HFFc6 (cell line): Measurements from ENCODE around the gene CALN1. TPM values are rescaled to one million over a fixed set of nuclear protein-coding genes. Genes with fewer than 3 reads are reported as not detected.

ENCODE experiments used
- DNase-seq: peaks from one replicate; pipeline ENCODE4 v3.0.0-alpha.2; 2018
- H3K27ac Mint-ChIP-seq: 2 replicates; pipeline ENCODE4 v1.8.0; 2020; ENCODE audit warnings: mild to moderate bottlenecking, mixed read lengths
- H3K27me3 Mint-ChIP-seq: 2 replicates; pipeline ENCODE4 v1.8.0; 2021; ENCODE audit warnings: mild to moderate bottlenecking, moderate library complexity, mixed read lengths; ENCODE audit not compliant: insufficient read depth
- H3K36me3 Mint-ChIP-seq: 2 replicates; pipeline ENCODE4 v1.8.0; 2021; ENCODE audit warnings: low read depth, mixed read lengths
- H3K4me1 Mint-ChIP-seq: 2 replicates; pipeline ENCODE4 v1.8.0; 2020; ENCODE audit warnings: low read depth, mixed read lengths
- H3K4me3 Mint-ChIP-seq: 2 replicates; pipeline ENCODE4 v1.8.0; 2020; ENCODE audit warnings: mild to moderate bottlenecking, moderate library complexity, mixed read lengths
- H3K9me3 Mint-ChIP-seq: 2 replicates; pipeline ENCODE4 v1.8.0; 2020; ENCODE audit warnings: mild to moderate bottlenecking, mixed read lengths
- CTCF ChIP-seq: fragments of 200-600 bp; sonication (generic); IDR thresholded peaks from 2 replicates; pipeline ENCODE4 v1.5.0; 2021; ENCODE audit warnings: antibody characterized with exemption, mild to moderate bottlenecking
- total RNA-seq, 6 experiments: library from RNA; stranded (reverse); fragmentation: NEBNext Ultra II Directional; extraction: Animal tissue kit (Norgen Biotek cat#: 25700); gene quantifications; 2 replicates in 1 of 6; 3 replicates in 5 of 6; pipeline ENCODE4 v1.2.3, GENCODE V29; 2021

CALN1 gene
- total RNA-seq, 6 experiments from 2014 or later = not detected

GRCh38 chr7:72437610-72438009, 25.5 kb upstream of the CALN1 start:
- Mint-ChIP-seq H3K27ac (no peak overlapping the region), H3K9me3 (peaks cover 13% of the 10 kb centered on the region; the same call in 1 of the 2 replicates), H3K36me3 (no peaks in the 10 kb centered on the region), H3K27me3 (peaks cover 2% of the 10 kb centered on the region), H3K4me1 (no peaks in the 10 kb centered on the region), H3K4me3 (no peak overlapping the region)
- no peak for DNase-seq
- TF ChIP-seq CTCF = no peak

GRCh38 chr7:72437061-72437585, 25.0 kb upstream of the CALN1 start:
- no peak overlapping the region for H3K27ac Mint-ChIP-seq
- no peaks in the 10 kb centered on the region for H3K4me1 Mint-ChIP-seq
- H3K36me3 Mint-ChIP-seq = no peaks in the 10 kb centered on the region
- TF ChIP-seq CTCF = no peak
- DNase-seq = no peak
- H3K27me3 Mint-ChIP-seq = peaks cover 2% of the 10 kb centered on the region
- peaks cover 17% of the 10 kb centered on the region for H3K9me3 Mint-ChIP-seq
- H3K4me3 Mint-ChIP-seq = no peak overlapping the region

GRCh38 chr7:72435925-72436480, 23.9 kb upstream of the CALN1 start:
- no peak overlapping the region for H3K27ac Mint-ChIP-seq
- no peaks in the 10 kb centered on the region for H3K36me3 Mint-ChIP-seq
- no peak for DNase-seq
- no peak for TF ChIP-seq CTCF
- peaks cover 23% of the 10 kb centered on the region for H3K9me3 Mint-ChIP-seq
- peaks cover 2% of the 10 kb centered on the region for H3K27me3 Mint-ChIP-seq
- no peak overlapping the region for H3K4me3 Mint-ChIP-seq
- H3K4me1 Mint-ChIP-seq = no peaks in the 10 kb centered on the region

- Mint-ChIP-seq H3K27me3 (peaks cover 2% of the 10 kb centered on the region), H3K9me3 (peaks cover 21% of the 10 kb centered on the region), H3K27ac (no peak overlapping the region), H3K4me3 (no peak overlapping the region), H3K4me1 (no peaks in the 10 kb centered on the region), H3K36me3 (no peaks in the 10 kb centered on the region)
- TF ChIP-seq CTCF = no peak
- no peak for DNase-seq
Observed at GRCh38 chr7:72435366-72435765, 23.2 kb upstream of the CALN1 start.

- peaks cover 21% of the 10 kb centered on the region for H3K9me3 Mint-ChIP-seq
- no peak overlapping the region for H3K4me3 Mint-ChIP-seq
- no peak overlapping the region for H3K27ac Mint-ChIP-seq
Observed at GRCh38 chr7:72430531-72430930, 18.4 kb upstream of the CALN1 start.

More at GRCh38 chr7:72430531-72430930, 18.4 kb upstream of the CALN1 start:
- TF ChIP-seq CTCF = no peak
- Mint-ChIP-seq H3K4me1 (no peaks in the 10 kb centered on the region), H3K36me3 (no peaks in the 10 kb centered on the region), H3K27me3 (no peaks in the 10 kb centered on the region)
- DNase-seq = no peak
